Neural cell (in vitro differentiated cells): ENCODE measurements around the gene COX17. TPM values are rescaled to one million over a fixed set of nuclear protein-coding genes. Genes with fewer than 3 reads are reported as not detected.

ENCODE experiments used
- H2AFZ ChIP-seq: fragments of 200-600, 300-800 bp; sonication (generic), shearing (Covaris generic); 2 replicates; pipeline ENCODE4 v1.6.0; 2014; ENCODE audit warnings: low read depth, mild to moderate bottlenecking, antibody characterized with exemption, low read length, moderate library complexity
- H3F3A ChIP-seq: fragments of 200-600 bp; shearing (Covaris generic); 2 replicates; pipeline ENCODE4 v1.6.1; 2016; ENCODE audit warnings: mild to moderate bottlenecking, moderate library complexity, mixed read lengths, antibody characterized with exemption, low read length; ENCODE audit not compliant: insufficient read depth, poor library complexity, severe bottlenecking
- H3K27ac ChIP-seq: fragments of 200-600, 300-800 bp; sonication (generic), shearing (Covaris generic); 2 replicates; pipeline ENCODE4 v1.5.1; 2014; ENCODE audit warnings: mild to moderate bottlenecking, low read length, moderate library complexity
- H3K27me3 ChIP-seq: fragments of 300-800, 200-600 bp; sonication (generic), shearing (Covaris generic); 2 replicates; pipeline ENCODE4 v1.6.0; 2014; ENCODE audit warnings: mild to moderate bottlenecking, low read depth, low read length, moderate library complexity; ENCODE audit not compliant: insufficient read depth
- H3K36me3 ChIP-seq: fragments of 300-800, 200-600 bp; sonication (generic), shearing (Covaris generic); 2 replicates; pipeline ENCODE4 v1.5.1; 2014; ENCODE audit warnings: mild to moderate bottlenecking, antibody characterized with exemption, low read length, moderate library complexity; ENCODE audit not compliant: insufficient read depth
- H3K4me2 ChIP-seq: fragments of 300-800, 200-600 bp; sonication (generic), shearing (Covaris generic); 2 replicates; pipeline ENCODE4 v1.6.0; 2014; ENCODE audit warnings: mild to moderate bottlenecking, low read length
- H3K4me3 ChIP-seq: fragments of 300-800, 200-600 bp; sonication (generic), shearing (Covaris generic); 2 replicates; pipeline ENCODE4 v1.5.1; 2014; ENCODE audit warnings: mild to moderate bottlenecking, low read length, moderate library complexity
- H3K79me2 ChIP-seq: fragments of 200-600 bp; shearing (Covaris generic); replicated peaks from 2 replicates; pipeline ENCODE4 v1.6.0; 2014; ENCODE audit warnings: mild to moderate bottlenecking, low read length, moderate library complexity; ENCODE audit not compliant: insufficient read depth
- H3K9ac ChIP-seq: fragments of 300-800, 200-600 bp; sonication (generic), shearing (Covaris generic); 2 replicates; pipeline ENCODE4 v1.6.1; 2016; ENCODE audit warnings: mild to moderate bottlenecking, low read length, mixed read lengths
- H3K9me2 ChIP-seq: fragments of 200-600 bp; shearing (Covaris generic); 2 replicates; pipeline ENCODE4 v1.6.1; 2016; ENCODE audit warnings: mild to moderate bottlenecking, low read length, mixed read lengths; ENCODE audit not compliant: insufficient read depth
- H3K9me3 ChIP-seq: fragments of 200-600, 300-800 bp; sonication (generic), shearing (Covaris generic); 2 replicates; pipeline ENCODE4 v1.6.1; 2016; ENCODE audit warnings: mild to moderate bottlenecking, mixed run types, low read length, moderate library complexity, mixed read lengths
- H4K20me1 ChIP-seq: fragments of 200-600 bp; shearing (Covaris generic); 2 replicates; pipeline ENCODE4 v1.6.1; 2016; ENCODE audit warnings: mild to moderate bottlenecking, mixed run types; ENCODE audit not compliant: insufficient read depth
- CTCF ChIP-seq: fragments of 450-650 bp; IDR thresholded peaks from 2 replicates; pipeline ENCODE4 v1.5.1; 2014; ENCODE audit warnings: antibody characterized with exemption, mild to moderate bottlenecking, moderate library complexity; ENCODE audit not compliant: poor library complexity, severe bottlenecking
- EP300 ChIP-seq: fragments of 450-650 bp; conservative IDR thresholded peaks from 2 replicates; pipeline ENCODE4 v1.6.1; 2014; ENCODE audit warnings: antibody characterized with exemption, mild to moderate bottlenecking, moderate library complexity; ENCODE audit not compliant: poor library complexity, severe bottlenecking
- EZH2 ChIP-seq: fragments of 200-600, 300-800 bp; shearing (Covaris generic), sonication (generic); IDR thresholded peaks from 2 replicates; pipeline ENCODE4 v1.6.1; 2014; ENCODE audit warnings: antibody characterized with exemption, low read length, borderline replicate concordance, mild to moderate bottlenecking; ENCODE audit not compliant: insufficient read depth, poor library complexity, severe bottlenecking
- MXI1 ChIP-seq: fragments of 450-650 bp; conservative IDR thresholded peaks from 2 replicates; pipeline ENCODE4 v1.6.1; 2014; ENCODE audit warnings: antibody characterized with exemption, mild to moderate bottlenecking; ENCODE audit not compliant: poor library complexity, severe bottlenecking
- POLR2AphosphoS5 ChIP-seq: IDR thresholded peaks from 2 replicates; pipeline ENCODE4 v1.6.1; 2012
- RAD21 ChIP-seq: fragments of 450-650 bp; conservative IDR thresholded peaks from 2 replicates; pipeline ENCODE4 v1.6.1; 2014; ENCODE audit warnings: antibody characterized with exemption, mild to moderate bottlenecking, moderate library complexity
- REST ChIP-seq: IDR thresholded peaks from 2 replicates; pipeline ENCODE4 v1.6.1; 2012; ENCODE audit warnings: borderline replicate concordance
- SMC3 ChIP-seq: fragments of 450-650 bp; conservative IDR thresholded peaks from 2 replicates; pipeline ENCODE4 v1.6.1; 2014; ENCODE audit warnings: antibody characterized with exemption, mild to moderate bottlenecking, moderate library complexity; ENCODE audit not compliant: poor library complexity
- TAF1 ChIP-seq: IDR thresholded peaks from 2 replicates; pipeline ENCODE4 v1.6.1; 2012; ENCODE audit warnings: low read depth
- polyA plus RNA-seq: library from polyadenylated mRNA; depleted of rRNA; stranded (reverse); fragments of >200 nt; gene quantifications from 2 replicates; pipeline ENCODE4 v1.2.3, GENCODE V29; 2014

The COX17 gene
- polyA plus RNA-seq, 1 donor from 2014 or later = 49.4 TPM

GRCh38 chr3:119657887-119658702, 19.1 kb downstream of the COX17 start:
- no peaks in the 10 kb centered on the region for H3K79me2 ChIP-seq
- no peak overlapping the region for H2AFZ ChIP-seq
- TF ChIP-seq TAF1 (no peak), MXI1 (no peak), EP300 (no peak), SMC3 (no peak), POLR2AphosphoS5 (no peak), RAD21 (no peak), REST (no peak), CTCF (no peak), EZH2 (no peak)
- H3F3A ChIP-seq = no peaks in the 10 kb centered on the region
- no peak overlapping the region for H3K27ac ChIP-seq
- no peaks in the 10 kb centered on the region for H3K27me3 ChIP-seq
- no peak overlapping the region for H3K4me3 ChIP-seq
- no peaks in the 10 kb centered on the region for H3K36me3 ChIP-seq
- no peak overlapping the region for H3K4me2 ChIP-seq
- H4K20me1 ChIP-seq = no peaks in the 10 kb centered on the region
- H3K9me2 ChIP-seq = no peaks in the 10 kb centered on the region
- H3K9ac ChIP-seq = no peak overlapping the region
- H3K9me3 ChIP-seq = no peaks in the 10 kb centered on the region

- no peak overlapping the region for H3K4me2 ChIP-seq
- H2AFZ ChIP-seq = no peak overlapping the region
- H4K20me1 ChIP-seq = no peaks in the 10 kb centered on the region
- no peak overlapping the region for H3K4me3 ChIP-seq
- no peaks in the 10 kb centered on the region for H3K9me2 ChIP-seq
- no peaks in the 10 kb centered on the region for H3K9me3 ChIP-seq
- H3K36me3 ChIP-seq = no peaks in the 10 kb centered on the region
- H3F3A ChIP-seq = no peaks in the 10 kb centered on the region
- H3K27me3 ChIP-seq = no peaks in the 10 kb centered on the region
- no peak overlapping the region for H3K9ac ChIP-seq
- H3K27ac ChIP-seq = no peak overlapping the region
- no peaks in the 10 kb centered on the region for H3K79me2 ChIP-seq
- TF ChIP-seq EP300 = no peak
- TF ChIP-seq TAF1 = no peak
- no peak for TF ChIP-seq SMC3
- no peak for TF ChIP-seq EZH2
- TF ChIP-seq RAD21 = no peak
- TF ChIP-seq POLR2AphosphoS5 = no peak
- TF ChIP-seq MXI1 = no peak
- no peak for TF ChIP-seq CTCF
- no peak for TF ChIP-seq REST
These were observed 23.3 kb downstream of the COX17 start for GRCh38 chr3:119653876-119654275.
